SHP77 (cell line): ENCODE results near the gene CRB2.

Experiments
- DNase-seq, 2 experiments: peaks; one replicate each; lab custom pipeline; 2025; lab: John Stamatoyannopoulos, UW

CRB2 gene

DNA sequence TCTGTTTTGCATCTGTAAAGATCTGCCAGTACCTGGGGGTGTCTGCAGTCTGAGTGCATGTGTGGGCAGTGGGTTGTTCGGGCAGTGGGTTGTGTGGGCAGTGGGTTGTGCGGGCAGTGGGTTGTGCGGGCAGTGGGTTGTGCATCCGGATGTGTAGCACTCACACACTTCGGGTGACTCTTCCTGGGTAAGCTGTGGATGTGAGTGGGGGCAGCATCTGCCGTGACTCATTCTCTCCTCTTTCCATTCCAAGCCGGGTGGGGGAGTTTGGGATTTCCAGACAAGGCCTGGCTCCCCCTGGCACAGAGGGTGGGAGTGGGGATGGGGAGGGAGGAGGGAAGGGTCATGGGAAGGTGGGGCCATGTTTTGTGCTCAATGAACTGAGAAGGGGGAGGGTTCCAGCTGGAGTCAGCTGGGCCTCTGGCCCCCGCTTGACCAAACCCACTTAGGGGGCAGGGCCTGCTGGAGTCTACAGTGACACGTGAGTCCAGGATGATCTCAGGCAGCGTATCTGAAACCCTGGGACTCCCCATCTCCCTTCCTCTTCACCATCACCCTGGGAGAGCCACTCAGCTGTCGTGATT is 8.3 kb downstream of the CRB2 start:
- DNase-seq, result no peak

DNA sequence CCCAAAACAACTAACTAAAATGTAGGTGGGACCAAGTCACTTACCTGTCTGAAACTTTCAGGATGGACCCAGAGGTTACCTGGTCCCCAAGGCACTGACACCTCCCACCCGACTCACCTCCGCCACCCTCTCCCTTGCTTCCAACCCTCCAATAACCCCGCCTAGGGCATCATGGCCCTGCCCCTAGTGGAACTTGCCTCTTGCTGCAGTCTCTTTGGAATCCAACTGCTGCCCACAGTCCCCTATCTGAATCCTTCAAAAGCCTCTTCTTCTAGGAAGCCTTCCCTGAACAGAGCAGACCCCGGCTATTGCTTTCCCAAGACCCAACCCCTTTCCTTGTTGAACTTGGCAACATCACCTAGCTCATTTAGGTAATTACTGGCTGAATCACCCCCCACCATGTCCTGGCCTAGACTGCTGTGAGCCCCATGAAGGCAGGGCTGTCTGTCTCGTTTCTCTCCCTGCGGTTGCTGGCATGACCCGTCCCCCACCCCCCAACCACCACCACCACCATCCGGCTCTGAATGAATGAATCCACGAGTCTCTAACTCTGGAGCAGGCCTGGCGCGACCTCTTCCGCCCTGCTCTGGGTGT is 9.4 kb downstream of the CRB2 start:
- peak in 1 of 2 experiments; percentile 26 for DNase-seq

DNA sequence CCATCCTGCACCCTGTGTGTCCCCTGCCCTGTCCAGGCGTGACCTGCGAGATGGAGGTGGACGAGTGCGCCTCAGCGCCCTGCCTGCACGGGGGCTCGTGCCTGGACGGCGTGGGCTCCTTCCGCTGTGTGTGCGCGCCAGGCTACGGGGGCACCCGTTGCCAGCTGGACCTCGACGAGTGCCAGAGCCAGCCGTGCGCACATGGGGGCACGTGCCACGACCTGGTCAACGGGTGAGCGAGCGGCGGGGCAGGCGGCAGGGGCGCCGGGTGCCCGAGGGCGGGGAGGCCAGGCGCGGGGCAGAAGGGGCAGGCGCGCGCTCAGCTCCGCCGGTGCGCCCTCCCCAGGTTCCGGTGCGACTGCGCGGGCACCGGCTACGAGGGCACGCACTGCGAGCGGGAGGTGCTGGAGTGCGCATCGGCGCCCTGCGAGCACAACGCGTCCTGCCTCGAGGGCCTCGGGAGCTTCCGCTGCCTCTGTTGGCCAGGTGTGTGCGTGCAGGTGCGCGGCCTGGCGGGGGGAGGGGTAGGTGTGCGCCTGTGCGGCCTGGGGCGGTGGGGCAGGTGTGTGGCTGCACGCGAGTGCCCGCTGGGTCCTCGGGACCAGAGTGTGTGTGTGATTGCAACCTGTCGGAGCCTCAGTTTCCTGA is 10.0 kb downstream of the CRB2 start:
- DNase-seq, result no peak

DNA sequence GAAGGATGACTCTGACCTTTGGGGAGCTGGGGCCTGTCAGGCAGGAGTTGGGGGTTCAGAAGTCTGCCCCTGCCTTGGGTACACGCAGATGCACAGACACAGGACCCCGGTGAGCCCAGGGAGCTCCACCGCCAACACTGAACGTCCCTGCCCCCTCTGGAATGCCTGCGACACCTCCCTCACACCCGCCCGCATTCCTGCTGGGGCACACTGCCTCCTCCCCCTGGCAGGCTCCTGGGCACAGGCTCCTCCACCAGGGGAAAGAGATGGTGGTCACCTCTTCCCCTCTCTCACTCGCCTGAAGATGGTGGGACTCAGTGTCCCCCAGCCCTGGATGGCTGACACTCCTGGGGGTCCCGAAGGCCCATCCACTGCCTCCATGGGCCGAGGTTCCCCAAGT is 12.0 kb downstream of the CRB2 start:
- no peak for DNase-seq

DNA sequence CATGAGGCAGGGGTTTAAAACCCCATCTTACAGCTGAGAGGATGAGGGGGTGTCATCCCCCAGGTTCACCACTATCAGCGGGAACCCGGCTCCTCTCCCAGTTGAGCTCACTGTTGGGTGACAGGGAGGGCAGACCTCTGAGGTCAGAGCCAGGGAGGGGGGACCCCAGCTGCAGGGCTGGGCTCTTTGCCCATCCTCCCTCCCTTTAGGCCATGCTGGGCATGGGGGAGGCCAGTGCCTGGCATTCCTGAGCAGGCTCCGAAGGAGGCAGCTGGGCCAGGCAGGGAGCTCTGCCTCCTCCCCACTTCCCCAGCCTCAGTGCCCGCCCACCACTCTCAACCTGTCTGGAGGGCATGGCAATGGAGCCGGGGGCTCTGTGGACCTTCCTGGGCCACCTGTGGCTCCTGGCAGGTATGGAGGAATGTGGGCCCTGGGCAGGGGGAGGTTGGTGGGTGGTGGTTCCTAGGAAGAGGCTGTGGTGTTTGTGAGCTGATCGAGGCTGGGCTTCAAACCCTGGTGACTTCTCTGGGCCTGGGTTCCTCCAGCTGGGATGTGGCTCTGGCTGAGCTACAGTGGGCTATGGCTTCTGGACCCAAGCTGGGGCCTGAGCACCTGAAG is 12.6 kb downstream of the CRB2 start:
- DNase-seq, result no peak

DNA sequence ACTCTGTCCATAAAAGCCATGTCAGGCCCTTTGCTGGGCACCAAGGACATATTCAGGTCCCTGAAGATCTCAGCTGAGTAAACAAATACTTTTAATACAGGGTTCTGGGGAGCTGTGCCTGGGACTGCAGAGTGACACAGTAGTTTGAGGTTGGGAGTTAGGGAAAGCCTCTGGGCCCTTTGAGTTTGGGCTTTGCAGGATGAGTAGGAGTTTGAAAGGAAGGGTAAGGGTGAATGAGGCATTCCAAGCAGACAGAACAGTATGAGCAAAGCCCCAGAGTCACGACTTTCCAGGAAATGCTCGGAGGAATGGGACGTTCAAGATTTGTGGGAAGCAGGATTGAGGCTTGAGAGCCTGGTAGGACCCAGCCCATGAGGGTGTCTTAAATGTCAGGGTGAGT is 13.3 kb downstream of the CRB2 start:
- DNase-seq, result no peak

DNA sequence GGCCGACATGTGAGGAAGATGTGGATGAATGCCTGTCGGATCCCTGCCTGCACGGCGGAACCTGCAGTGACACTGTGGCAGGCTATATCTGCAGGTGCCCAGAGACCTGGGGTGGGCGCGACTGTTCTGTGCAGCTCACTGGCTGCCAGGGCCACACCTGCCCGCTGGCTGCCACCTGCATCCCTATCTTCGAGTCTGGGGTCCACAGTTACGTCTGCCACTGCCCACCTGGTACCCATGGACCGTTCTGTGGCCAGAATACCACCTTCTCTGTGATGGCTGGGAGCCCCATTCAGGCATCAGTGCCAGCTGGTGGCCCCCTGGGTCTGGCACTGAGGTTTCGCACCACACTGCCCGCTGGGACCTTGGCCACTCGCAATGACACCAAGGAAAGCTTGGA is 14.1 kb downstream of the CRB2 start:
- DNase-seq, result no peak

DNA sequence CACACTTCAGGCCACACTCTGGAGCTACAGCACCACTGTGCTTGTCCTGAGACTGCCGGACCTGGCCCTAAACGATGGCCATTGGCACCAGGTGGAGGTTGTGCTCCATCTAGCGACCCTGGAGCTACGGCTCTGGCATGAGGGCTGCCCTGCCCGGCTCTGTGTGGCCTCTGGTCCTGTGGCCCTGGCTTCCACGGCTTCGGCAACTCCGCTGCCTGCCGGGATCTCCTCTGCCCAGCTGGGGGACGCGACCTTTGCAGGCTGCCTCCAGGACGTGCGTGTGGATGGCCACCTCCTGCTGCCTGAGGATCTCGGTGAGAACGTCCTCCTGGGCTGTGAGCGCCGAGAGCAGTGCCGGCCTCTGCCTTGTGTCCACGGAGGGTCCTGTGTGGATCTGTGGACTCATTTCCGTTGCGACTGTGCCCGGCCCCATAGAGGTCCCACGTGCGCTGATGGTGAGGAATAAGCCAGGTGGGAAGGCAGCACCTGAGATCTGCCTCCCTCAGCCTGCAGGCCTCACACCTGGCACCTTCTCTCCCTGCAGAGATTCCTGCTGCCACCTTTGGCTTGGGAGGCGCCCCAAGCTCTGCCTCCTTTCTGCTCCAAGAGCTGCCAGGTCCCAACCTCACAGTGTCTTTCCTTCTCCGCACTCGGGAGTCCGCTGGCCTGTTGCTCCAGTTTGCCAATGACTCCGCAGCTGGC is 14.7 kb downstream of the CRB2 start:
- no peak for DNase-seq

DNA sequence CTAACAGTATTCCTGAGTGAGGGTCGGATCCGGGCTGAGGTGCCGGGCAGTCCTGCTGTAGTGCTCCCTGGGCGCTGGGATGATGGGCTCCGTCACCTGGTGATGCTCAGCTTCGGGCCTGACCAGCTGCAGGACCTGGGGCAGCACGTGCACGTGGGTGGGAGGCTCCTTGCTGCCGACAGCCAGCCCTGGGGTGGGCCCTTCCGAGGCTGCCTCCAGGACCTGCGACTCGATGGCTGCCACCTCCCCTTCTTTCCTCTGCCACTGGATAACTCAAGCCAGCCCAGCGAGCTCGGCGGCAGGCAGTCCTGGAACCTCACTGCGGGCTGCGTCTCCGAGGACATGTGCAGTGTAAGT is 15.2 kb downstream of the CRB2 start:
- DNase-seq, result no peak

DNA sequence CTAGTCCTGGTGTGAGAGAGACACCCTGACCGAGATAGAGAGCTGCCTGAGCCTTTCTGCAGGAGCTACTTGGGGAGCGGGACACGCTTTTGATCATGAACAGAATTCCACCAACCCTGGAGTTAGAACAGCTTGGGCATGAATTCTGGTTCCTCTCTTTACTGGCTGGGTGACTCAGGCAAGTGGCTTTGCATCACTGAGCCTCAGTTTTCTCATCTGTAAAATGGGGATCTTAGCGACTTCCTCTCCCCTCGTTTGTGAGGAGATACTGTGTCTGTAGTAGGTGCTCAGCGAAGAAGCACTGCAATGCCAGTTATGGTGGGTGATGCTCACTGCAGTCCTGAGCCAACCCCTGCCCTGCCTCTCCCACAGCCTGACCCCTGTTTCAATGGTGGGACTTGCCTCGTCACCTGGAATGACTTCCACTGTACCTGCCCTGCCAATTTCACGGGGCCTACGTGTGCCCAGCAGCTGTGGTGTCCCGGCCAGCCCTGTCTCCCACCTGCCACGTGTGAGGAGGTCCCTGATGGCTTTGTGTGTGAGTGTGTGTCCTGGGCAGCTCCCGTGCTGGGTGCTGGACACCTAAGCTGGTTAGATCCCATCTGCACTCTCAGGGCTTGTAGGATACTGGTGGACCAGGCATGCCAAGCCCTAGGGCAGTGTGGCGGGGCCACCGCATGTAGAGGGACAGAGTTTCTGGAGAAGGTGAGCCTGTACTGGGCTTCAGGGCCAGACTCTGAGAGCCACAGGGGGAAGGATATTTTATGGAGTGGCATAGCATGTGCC is 16.0 kb downstream of the CRB2 start:
- DNase-seq, result no peak

DNA sequence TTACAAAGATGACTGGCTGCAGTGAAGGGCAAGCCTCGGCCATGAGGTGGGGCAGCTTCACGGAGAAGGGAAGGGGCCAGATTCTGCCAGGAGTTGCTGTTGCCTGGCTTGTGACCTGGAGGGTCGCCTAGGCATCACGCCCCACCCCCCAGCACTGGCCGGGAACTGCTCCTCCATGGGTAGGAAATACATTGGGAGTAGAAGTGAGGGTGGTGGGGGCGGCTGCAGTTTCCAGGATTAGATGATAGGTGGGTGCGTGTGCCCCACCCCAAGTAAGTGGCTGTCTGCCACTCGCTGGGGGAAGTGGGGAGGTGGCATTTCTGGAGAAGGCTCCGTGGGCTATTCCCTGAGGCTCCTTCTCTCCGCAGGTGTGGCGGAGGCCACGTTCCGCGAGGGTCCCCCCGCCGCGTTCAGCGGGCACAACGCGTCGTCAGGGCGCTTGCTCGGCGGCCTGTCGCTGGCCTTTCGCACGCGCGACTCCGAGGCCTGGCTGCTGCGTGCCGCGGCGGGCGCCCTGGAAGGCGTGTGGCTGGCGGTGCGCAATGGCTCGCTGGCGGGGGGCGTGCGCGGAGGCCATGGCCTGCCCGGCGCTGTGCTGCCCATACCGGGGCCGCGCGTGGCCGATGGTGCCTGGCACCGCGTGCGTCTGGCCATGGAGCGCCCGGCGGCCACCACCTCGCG is 16.9 kb downstream of the CRB2 start:
- DNase-seq, result no peak

DNA sequence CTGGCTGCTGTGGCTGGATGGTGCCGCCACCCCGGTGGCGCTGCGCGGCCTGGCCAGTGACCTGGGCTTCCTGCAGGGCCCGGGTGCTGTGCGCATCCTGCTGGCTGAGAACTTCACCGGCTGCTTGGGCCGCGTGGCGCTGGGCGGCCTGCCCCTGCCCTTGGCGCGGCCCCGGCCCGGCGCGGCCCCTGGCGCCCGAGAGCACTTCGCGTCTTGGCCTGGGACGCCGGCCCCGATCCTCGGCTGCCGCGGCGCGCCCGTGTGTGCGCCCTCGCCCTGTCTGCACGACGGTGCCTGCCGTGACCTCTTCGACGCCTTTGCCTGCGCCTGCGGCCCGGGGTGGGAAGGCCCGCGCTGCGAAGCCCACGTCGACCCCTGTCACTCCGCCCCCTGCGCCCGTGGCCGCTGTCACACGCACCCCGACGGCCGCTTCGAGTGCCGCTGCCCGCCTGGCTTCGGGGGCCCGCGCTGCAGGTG is 17.5 kb downstream of the CRB2 start:
- no peak for DNase-seq

DNA sequence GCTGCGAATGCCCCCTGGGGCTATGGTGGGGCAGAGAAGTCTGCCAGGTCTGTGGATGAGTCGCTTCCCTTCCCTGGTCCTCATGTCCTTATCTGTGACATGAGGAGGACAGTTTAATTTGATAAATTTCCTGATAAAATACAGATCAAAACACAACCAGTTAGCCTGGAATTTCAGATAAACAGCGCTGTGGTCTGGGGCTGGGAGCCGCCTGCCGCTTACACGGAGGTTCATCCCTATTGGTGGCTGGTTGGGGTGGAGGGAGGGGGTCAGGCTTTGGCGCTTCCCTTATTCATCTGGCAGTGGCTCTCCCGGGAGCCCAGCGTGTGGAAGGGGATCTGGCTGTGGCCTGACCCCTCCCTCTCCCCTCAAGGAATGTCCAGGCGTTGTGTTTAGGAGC is 17.9 kb downstream of the CRB2 start:
- no peak for DNase-seq

DNA sequence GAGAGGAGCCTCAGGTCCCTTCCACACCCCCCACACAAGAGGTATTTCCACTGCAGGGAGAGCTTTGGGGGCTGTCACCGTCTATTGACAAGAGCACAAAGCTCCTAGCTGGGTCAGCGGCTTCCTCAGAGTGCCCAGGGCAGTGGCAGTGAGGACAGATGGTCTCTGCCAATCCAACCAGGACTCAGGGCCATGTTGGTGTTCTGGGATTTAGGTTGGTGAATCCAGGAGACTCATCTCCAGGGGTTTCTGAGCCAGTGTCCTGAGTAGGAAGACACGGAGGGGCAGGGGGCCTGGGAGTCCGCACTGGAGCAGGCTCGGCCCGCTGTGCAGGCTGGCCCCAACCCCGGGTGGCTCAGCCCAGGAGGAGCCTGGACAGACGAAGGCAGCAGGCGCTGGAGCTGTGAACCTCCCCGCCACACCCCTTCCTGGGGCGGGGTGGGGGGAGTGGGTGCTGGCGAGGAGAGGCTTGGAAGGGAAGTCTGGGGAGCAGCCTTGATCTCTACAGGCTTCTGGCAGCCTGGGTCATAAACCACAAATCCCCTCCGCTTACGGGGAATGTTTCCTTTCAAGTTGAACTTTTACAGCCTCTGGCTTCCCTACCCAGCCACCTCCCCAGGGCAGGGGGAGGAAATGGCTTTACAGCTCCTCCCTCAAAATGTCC is 19.6 kb downstream of the CRB2 start:
- no peak for DNase-seq

DNA sequence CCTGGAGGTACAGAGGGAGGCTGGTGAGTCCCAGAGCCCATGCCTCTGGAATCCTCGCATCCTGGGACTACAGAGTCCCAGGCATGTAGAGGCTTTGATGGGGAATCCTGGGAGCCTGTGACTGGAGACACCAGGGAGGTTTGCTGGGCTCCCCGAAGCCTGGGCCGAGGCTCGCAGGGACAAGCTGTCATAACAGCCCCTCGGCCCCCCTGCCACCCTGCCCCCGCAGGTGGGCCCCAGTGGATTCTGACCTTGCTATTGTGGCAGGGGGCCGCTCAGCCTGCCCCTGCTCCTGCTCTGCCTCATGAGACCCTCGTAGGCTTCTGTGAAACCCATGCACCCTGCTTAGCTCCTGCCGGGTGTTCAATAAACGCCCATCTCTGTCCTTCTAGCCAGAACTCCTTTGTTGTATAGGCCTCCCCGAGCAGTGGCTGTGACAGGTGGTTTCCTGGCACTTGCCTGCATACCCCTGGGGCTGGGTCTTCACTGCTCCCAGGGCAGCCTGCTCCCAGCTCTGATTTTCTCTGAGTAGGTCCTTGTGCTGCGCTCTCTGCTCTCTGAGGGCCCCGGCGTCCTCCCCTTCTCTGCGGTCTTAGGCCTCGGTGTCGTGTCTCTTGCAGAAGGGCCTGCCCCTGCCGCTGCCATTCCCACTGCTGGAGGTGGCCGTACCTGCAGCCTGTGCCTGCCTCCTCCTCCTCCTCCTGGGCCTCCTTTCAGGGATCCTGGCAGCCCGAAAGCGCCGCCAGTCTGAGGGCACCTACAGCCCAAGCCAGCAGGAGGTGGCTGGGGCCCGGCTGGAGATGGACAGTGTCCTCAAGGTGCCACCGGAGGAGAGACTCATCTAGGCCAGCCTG is 20.4 kb downstream of the CRB2 start:
- no peak for DNase-seq

DNA sequence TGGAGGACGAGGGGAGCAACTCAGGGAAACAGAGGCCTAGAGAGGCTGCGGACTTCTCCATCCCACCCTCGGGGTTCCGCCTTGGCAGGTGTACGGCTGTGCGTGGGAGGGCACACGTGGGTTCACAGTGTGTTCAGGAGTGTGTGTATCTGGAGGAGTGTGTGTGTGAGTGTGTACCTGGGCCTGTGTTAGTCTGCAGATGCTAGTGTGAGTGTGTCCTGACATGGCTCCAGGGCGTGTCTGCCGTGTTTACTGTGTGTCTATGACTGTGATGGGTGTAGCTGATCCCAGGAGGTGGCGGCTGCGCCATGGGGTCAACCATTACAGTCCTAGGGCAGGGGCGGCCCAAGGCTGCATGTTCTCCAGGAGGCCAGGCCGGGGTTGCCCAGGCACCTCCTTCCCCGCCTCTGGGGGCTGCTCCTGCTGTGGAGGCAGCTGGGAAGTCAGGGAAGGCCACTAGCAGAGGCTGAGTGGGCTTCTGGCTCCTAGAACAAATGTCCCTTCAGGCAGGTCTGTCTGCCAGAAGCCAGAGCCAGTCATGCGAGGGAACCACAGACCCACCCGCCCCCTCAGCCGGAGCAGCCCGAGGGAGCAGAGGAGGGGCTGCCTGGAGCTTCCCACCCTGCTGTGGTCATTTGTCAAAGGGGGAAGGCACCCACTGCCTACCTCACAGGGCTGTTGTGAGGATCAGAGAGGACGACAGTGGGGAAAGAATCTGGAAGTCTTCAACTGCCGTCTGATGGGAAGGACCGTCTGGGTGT is 21.4 kb downstream of the CRB2 start:
- DNase-seq, result no peak

DNA sequence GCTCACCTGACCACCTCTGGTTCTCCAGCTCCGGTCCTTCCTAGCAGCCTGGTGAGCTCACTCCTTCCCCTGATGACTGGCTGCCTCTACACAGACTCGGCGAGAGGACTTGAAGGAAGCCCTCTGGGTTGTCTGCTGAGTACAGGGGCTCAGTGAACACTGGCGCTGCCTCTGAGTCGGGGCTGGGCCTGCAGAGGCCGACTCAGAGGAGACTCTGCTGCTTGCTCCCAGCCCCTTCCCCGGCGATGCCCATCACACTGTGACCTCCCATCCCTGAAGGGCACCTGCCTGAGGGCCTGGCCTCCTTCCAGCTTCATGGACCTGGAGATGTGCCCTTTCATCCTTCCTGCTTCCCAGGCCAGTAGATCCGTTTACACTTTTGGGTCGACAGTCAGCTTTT is 22.0 kb downstream of the CRB2 start:
- DNase-seq, result no peak

DNA sequence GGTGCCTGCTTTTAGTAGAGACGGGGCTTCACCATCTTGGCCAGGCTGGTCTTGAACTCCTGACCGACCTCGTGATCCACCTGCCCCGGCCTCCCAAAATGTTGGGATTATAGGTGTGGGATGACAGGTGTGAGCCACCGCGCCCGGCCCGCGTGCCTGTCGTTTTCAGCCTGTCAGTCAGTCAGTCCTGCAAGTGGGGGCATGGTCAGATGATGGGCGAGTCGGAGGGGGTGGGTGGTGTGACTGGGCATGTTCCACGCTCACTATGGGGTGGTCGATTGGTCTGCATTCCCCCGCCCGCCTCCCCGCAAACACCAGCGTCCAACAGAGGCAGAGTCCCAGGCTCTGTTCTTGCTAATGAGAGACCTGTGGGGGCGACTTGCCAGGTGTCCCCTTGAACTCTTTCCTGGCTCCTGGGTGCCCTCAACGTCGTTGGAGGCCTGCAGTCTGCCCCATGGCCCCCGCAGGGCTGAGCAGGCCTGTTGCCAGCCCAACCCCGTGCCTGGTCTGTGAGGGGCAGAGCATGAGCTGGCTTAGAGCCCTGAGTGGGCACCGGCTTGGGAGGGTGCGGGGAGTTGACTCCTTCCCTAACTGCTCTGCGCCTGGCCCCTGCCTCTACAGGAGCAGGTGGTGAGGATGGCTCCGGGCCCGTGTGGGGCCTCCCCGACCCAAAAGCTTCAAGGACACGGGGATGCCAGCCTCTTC is 23.1 kb downstream of the CRB2 start:
- no peak for DNase-seq
